SK-N-SH (cell line): Measurements from ENCODE around the gene HTR6. TPM values are rescaled to one million over a fixed set of nuclear protein-coding genes. Genes with fewer than 3 reads are reported as not detected.
A peak's percentile ranks its signal among the peaks of the same experiment; 100 is the strongest.

Experiments
- CTCF ChIA-PET: fragments of 300-600, 350-600 bp; formaldehyde crosslinking; extraction: SDS; loops from one replicate; lab custom pipeline; 2021; lab: Yijun Ruan, JAX
- POLR2A ChIA-PET: fragments of 350-600 bp; sonication (Branson Sonifier 250); formaldehyde crosslinking; extraction: SDS; loops from one replicate; lab custom pipeline; 2020; ENCODE audit warnings: antibody characterized with exemption, inconsistent platforms; lab: Yijun Ruan, JAX
- DNase-seq: peaks from one replicate; pipeline ENCODE4 v3.0.0; 2012
- H2AFZ ChIP-seq: fragments of 200-600 bp; sonication (generic); 2 replicates; pipeline ENCODE4 v1.8.1; 2016; ENCODE audit warnings: antibody characterized with exemption, mild to moderate bottlenecking, low read depth
- H3F3A ChIP-seq: fragments of 200-600 bp; sonication (generic); replicated peaks from 2 replicates; pipeline ENCODE3; 2016; ENCODE audit warnings: antibody characterized with exemption, mild to moderate bottlenecking; ENCODE audit not compliant: insufficient read depth
- H3K27ac ChIP-seq, 2 experiments: fragments of 200-500 bp in 1 of 2; fragments of 200-600 bp in 1 of 2; sonication (Bioruptor generic) in 1 of 2; sonication (generic), shearing (Covaris generic) in 1 of 2; 2 replicates each; pipeline versions ENCODE4 v1.5.1 to v1.6.1; 2014 to 2016; ENCODE audit warnings: low read depth in 2 of 2, inconsistent platforms in 1 of 2, low read length in 1 of 2, mild to moderate bottlenecking in 1 of 2, mixed read lengths in 1 of 2
- H3K27me3 ChIP-seq: fragments of 200-600 bp; sonication (generic), shearing (Covaris generic); 2 replicates; pipeline ENCODE4 v1.6.1; 2016; ENCODE audit warnings: mixed run types; ENCODE audit not compliant: insufficient read depth
- H3K36me3 ChIP-seq, 2 experiments: fragments of 200-500 bp in 1 of 2; fragments of 200-600 bp in 1 of 2; sonication (Bioruptor generic) in 1 of 2; sonication (generic) in 1 of 2; replicated peaks in 1 of 2; 2 replicates each; pipeline versions ENCODE3 to v1.5.1; 2014 to 2016; ENCODE audit warnings: low read length in 1 of 2, mild to moderate bottlenecking in 1 of 2; ENCODE audit not compliant: insufficient read depth in 2 of 2, control insufficient read depth in 1 of 2
- H3K4me1 ChIP-seq, 2 experiments: fragments of 200-500 bp in 1 of 2; fragments of 200-600 bp in 1 of 2; sonication (Bioruptor generic) in 1 of 2; sonication (generic), shearing (Covaris generic) in 1 of 2; 2 replicates each; pipeline versions ENCODE4 v1.5.1 to v1.6.1; 2014 to 2016; ENCODE audit warnings: low read depth in 1 of 2, low read length in 1 of 2, mixed run types in 1 of 2; ENCODE audit not compliant: insufficient read depth in 2 of 2, control insufficient read depth in 1 of 2
- H3K4me2 ChIP-seq: fragments of 200-600 bp; sonication (generic), shearing (Covaris generic); 2 replicates; pipeline ENCODE4 v1.6.1; 2017; ENCODE audit warnings: mixed run types
- H3K4me3 ChIP-seq, 2 experiments: fragments of 200-500 bp in 1 of 2; fragments of 200-600 bp in 1 of 2; sonication (Bioruptor generic) in 1 of 2; sonication (generic), shearing (Covaris generic) in 1 of 2; 2 replicates each; pipeline versions ENCODE4 v1.5.1 to v1.8.1; 2014 to 2016; ENCODE audit warnings: low read depth in 2 of 2, inconsistent platforms in 1 of 2, low read length in 1 of 2, mild to moderate bottlenecking in 1 of 2, mixed read lengths in 1 of 2, moderate library complexity in 1 of 2
- H3K79me2 ChIP-seq: fragments of 200-600 bp; sonication (generic); 2 replicates; pipeline ENCODE4 v1.8.1; 2017; ENCODE audit warnings: mild to moderate bottlenecking; ENCODE audit not compliant: insufficient read depth
- H3K9ac ChIP-seq: fragments of 200-600 bp; sonication (generic); 2 replicates; pipeline ENCODE4 v1.6.1; 2017; ENCODE audit warnings: mixed run types
- H3K9me2 ChIP-seq: fragments of 200-600 bp; sonication (generic); 2 replicates; pipeline ENCODE4 v1.6.1; 2017; ENCODE audit warnings: mixed run types
- H3K9me3 ChIP-seq: fragments of 200-600 bp; sonication (generic); 2 replicates; pipeline ENCODE4 v1.6.1; 2017; ENCODE audit warnings: mixed run types, mild to moderate bottlenecking, moderate library complexity
- H4K20me1 ChIP-seq: fragments of 200-600 bp; sonication (generic); 2 replicates; pipeline ENCODE4 v1.6.1; 2017; ENCODE audit warnings: mild to moderate bottlenecking, mixed run types; ENCODE audit not compliant: insufficient read depth
- CTCF ChIP-seq: fragments of 200-600 bp; sonication (generic); IDR thresholded peaks from 2 replicates; pipeline ENCODE4 v1.6.1; 2017; ENCODE audit warnings: antibody characterized with exemption, mild to moderate bottlenecking, moderate library complexity
- ELF1 ChIP-seq: IDR thresholded peaks from 2 replicates; pipeline ENCODE4 v1.4.0; 2012
- EP300 ChIP-seq, 2 experiments: IDR thresholded peaks; 2 replicates each; pipeline versions ENCODE4 v1.4.0 to v1.6.1; 2012; ENCODE audit warnings: borderline replicate concordance in 1 of 2, low read depth in 1 of 2, low read length in 1 of 2
- EZH2phosphoT487 ChIP-seq: fragments of 200-600 bp; sonication (generic); IDR thresholded peaks from 2 replicates; pipeline ENCODE4 v1.6.1; 2017; ENCODE audit warnings: low read depth, mixed run types, mild to moderate bottlenecking, antibody characterized with exemption, moderate library complexity, borderline replicate concordance
- FOSL2 ChIP-seq: IDR thresholded peaks from 2 replicates; pipeline ENCODE4 v1.4.0; 2012; ENCODE audit warnings: low read depth, mild to moderate bottlenecking, moderate library complexity, borderline replicate concordance
- FOXJ3 ChIP-seq: sonication (generic); formaldehyde crosslinking; IDR thresholded peaks from 2 replicates; pipeline ENCODE4 v1.5.1; 2020; ENCODE audit warnings: mild to moderate bottlenecking, missing genetic modification reagents
- GABPA ChIP-seq: IDR thresholded peaks from 2 replicates; pipeline ENCODE4 v1.4.0; 2012; ENCODE audit warnings: low read depth, mild to moderate bottlenecking
- GATA2 ChIP-seq: sonication (generic); formaldehyde crosslinking; IDR thresholded peaks from 2 replicates; pipeline ENCODE4 v1.5.0; 2020; ENCODE audit warnings: mild to moderate bottlenecking, missing genetic modification reagents
- JUND ChIP-seq: IDR thresholded peaks from 2 replicates; pipeline ENCODE4 v1.4.0; 2012
- MAX ChIP-seq: IDR thresholded peaks from 2 replicates; pipeline ENCODE4 v1.4.0; 2012; ENCODE audit warnings: low read depth
- MEF2A ChIP-seq: IDR thresholded peaks from 2 replicates; pipeline ENCODE4 v1.4.0; 2012; ENCODE audit warnings: low read depth, borderline replicate concordance
- NRF1 ChIP-seq: IDR thresholded peaks from 2 replicates; pipeline ENCODE4 v1.6.1; 2012; ENCODE audit warnings: low read depth, mild to moderate bottlenecking, low read length
- PBX3 ChIP-seq: IDR thresholded peaks from 2 replicates; pipeline ENCODE4; 2012
- POLR2AphosphoS5 ChIP-seq: IDR thresholded peaks from 2 replicates; pipeline ENCODE4 v1.6.1; 2012; ENCODE audit warnings: low read depth, low read length
- REST ChIP-seq: IDR thresholded peaks from 2 replicates; pipeline ENCODE4 v1.6.1; 2012; ENCODE audit warnings: mild to moderate bottlenecking, low read depth, low read length, moderate library complexity
- SMC3 ChIP-seq: IDR thresholded peaks from 2 replicates; pipeline ENCODE4 v1.6.1; 2012; ENCODE audit warnings: low read depth, low read length, improper control_type of control experiment
- TCF12 ChIP-seq: IDR thresholded peaks from 2 replicates; pipeline ENCODE4 v1.4.0; 2012
- USF1 ChIP-seq: IDR thresholded peaks from 2 replicates; pipeline ENCODE4 v1.4.0; 2012; ENCODE audit warnings: low read depth, borderline replicate concordance
- YY1 ChIP-seq: IDR thresholded peaks from 2 replicates; pipeline ENCODE4 v1.4.0; 2012; ENCODE audit warnings: low read depth, mild to moderate bottlenecking
- WGBS: methylation state at CpG from one replicate; pipeline ENCODE4 v1.1.6; 2017; ENCODE audit warnings: low lambda C conversion rate; 5-methylcytosine and 5-hydroxymethylcytosine counted together
- polyA plus RNA-seq, 3 experiments: library from polyadenylated mRNA; depleted of rRNA; stranded (reverse); fragments of >200 nt; gene quantifications; 2 replicates each; pipeline ENCODE4 v1.2.3, GENCODE V29; 2012

Gene HTR6
- polyA plus RNA-seq, 1 of the 3 experiments (the other 2 are of a cell fraction) = 0.05 TPM

GRCh38 chr1:19680644-19681043, 16.0 kb downstream of the HTR6 start:
- Histone ChIP-seq H3K79me2 (no peaks in the 10 kb centered on the region), H3K9me3 (no peaks in the 10 kb centered on the region), H3K27ac (no peak overlapping the region), H3K27me3 (no peaks in the 10 kb centered on the region), H3K9ac (no peak overlapping the region), H2AFZ (no peak overlapping the region), H3F3A (no peaks in the 10 kb centered on the region), H3K36me3 (no peaks in the 10 kb centered on the region), H3K4me2 (no peak overlapping the region), H3K4me3 (no peak overlapping the region), H4K20me1 (no peaks in the 10 kb centered on the region), H3K9me2 (no peaks in the 10 kb centered on the region), H3K4me1 (peaks cover 0 to 6% of the 10 kb centered on the region in 2 experiments; a peak in 1 of 4 replicates)
- no peak for TF ChIP-seq FOXJ3 (CRISPR knock-in tag)
- TF ChIP-seq REST = peak; percentile 73; the same call in 1 of the 2 replicates
- no peak for TF ChIP-seq MAX
- TF ChIP-seq FOSL2 = no peak
- TF ChIP-seq JUND = no peak
- ChIA-PET CTCF (interaction anchor here (1.1 to 33.1 kb wide), 4 partner anchors 11 to 27 kb away, joined by 3 to 553 read pairs (median 6); no protein-coding TSS in a partner anchor), POLR2A (no interaction called here)
- 83% methylated on average over 4 of the region's 7 CpGs for WGBS
- DNase-seq = no peak

- Histone ChIP-seq H3K9me2 (no peaks in the 10 kb centered on the region), H4K20me1 (no peaks in the 10 kb centered on the region), H3F3A (no peaks in the 10 kb centered on the region), H3K9me3 (no peaks in the 10 kb centered on the region), H2AFZ (no peak overlapping the region), H3K4me2 (no peak overlapping the region), H3K79me2 (no peaks in the 10 kb centered on the region), H3K9ac (no peak overlapping the region), H3K27ac (no peak overlapping the region), H3K4me3 (no peak overlapping the region), H3K27me3 (no peaks in the 10 kb centered on the region), H3K36me3 (no peaks in the 10 kb centered on the region), H3K4me1 (peaks cover 0 to 6% of the 10 kb centered on the region in 2 experiments; a peak in 1 of 4 replicates)
- ChIA-PET POLR2A (interaction anchor here (0.6 kb wide), 1 partner anchor 210 kb away, joined by 3 read pairs; no protein-coding TSS in a partner anchor), CTCF (interaction anchor here (0.6 to 33.1 kb wide), 6 partner anchors 10 to 370 kb away, joined by 3 to 553 read pairs (median 4); partner anchors contain the start of genes AKR7A2 and SLC66A1)
- WGBS = 70% methylated on average over 3 of the region's 3 CpGs
- DNase-seq = peak; percentile 68
- TF ChIP-seq POLR2AphosphoS5 (no peak), TCF12 (0 out of 2 replicates have a peak, but pooled peaks have one; percentile 24), MEF2A (no peak), CTCF (no peak), FOSL2 (peak; percentile 28; the same call in 1 of the 2 replicates), JUND (no peak), NRF1 (no peak), GATA2 (CRISPR knock-in tag) (peak; percentile 27; the same call in 1 of the 2 replicates), PBX3 (no peak), GABPA (no peak), SMC3 (no peak), EZH2phosphoT487 (no peak), EP300 (IDR thresholded peaks at IDR 0.05; ENCODE audit: borderline replicate concordance in 1 of 2, low read depth in 1 of 2, low read length in 1 of 2) (no peak), USF1 (no peak), YY1 (no peak), ELF1 (no peak)
These were observed 17.6 kb downstream of the HTR6 start for GRCh38 chr1:19682257-19682656.
